GM10248 (cell line): Measurements from ENCODE around the gene BASP1.

Experiments used
- CTCF ChIA-PET: fragments of 300-600 bp; sonication (Branson Sonifier 250); formaldehyde crosslinking; extraction: SDS; loops from one replicate; lab custom pipeline; 2021; ENCODE audit warnings: antibody characterized with exemption; lab: Yijun Ruan, JAX
- POLR2A ChIA-PET: fragments of 350-650 bp; sonication (Branson Sonifier 250); formaldehyde crosslinking; extraction: SDS; loops from one replicate; lab custom pipeline; 2020; ENCODE audit warnings: antibody characterized with exemption; lab: Yijun Ruan, JAX
- DNase-seq: peaks from one replicate; pipeline ENCODE4 v3.0.0; 2012; ENCODE audit errors: extremely low spot score
- CTCF ChIP-seq: IDR thresholded peaks from 2 replicates; pipeline ENCODE4 v1.5.1; 2012; ENCODE audit warnings: mild to moderate bottlenecking, low read depth; ENCODE audit errors: extremely low read depth, missing control alignments, control extremely low read depth

BASP1 gene

GRCh38 chr5:17214893-17215292, 2.5 kb upstream of the BASP1 start:
- POLR2A ChIA-PET = no interaction called here
- no peak for TF ChIP-seq CTCF
- CTCF ChIA-PET = interaction anchor here (0.8 to 6.1 kb wide), 16 partner anchors 10 to 1097 kb away, joined by 3 to 128 read pairs (median 14); no protein-coding TSS in a partner anchor
- no peak for DNase-seq

- CTCF ChIA-PET = interaction anchor here (0.6 to 6.1 kb wide), 52 partner anchors 8 to 1100 kb away, joined by 3 to 128 read pairs (median 6); no protein-coding TSS in a partner anchor
- DNase-seq = no peak
- POLR2A ChIA-PET = interaction anchor here (1.6 kb wide), 1 partner anchor 9 kb away, joined by 4 read pairs; no protein-coding TSS in a partner anchor
- no peak for TF ChIP-seq CTCF
Measured at GRCh38 chr5:17215361-17215760, 2.1 kb upstream of the BASP1 start.

GRCh38 chr5:17216176-17216973, 1.1 kb upstream of the BASP1 start:
- POLR2A ChIA-PET = interaction anchor here (0.6 to 1.6 kb wide), 4 partner anchors 8 to 232 kb away, joined by 3 to 4 read pairs (median 4); no protein-coding TSS in a partner anchor
- DNase-seq = peak; percentile 73
- CTCF ChIA-PET = interaction anchor here (0.6 to 6.1 kb wide), 67 partner anchors 8 to 1129 kb away, joined by 3 to 128 read pairs (median 5); no protein-coding TSS in a partner anchor
- peak; percentile 80 for TF ChIP-seq CTCF

GRCh38 chr5:17216974-17217492, 398 bp upstream of the BASP1 start:
- ChIA-PET POLR2A (interaction anchor here (0.6 to 1.6 kb wide), 6 partner anchors 8 to 748 kb away, joined by 3 to 4 read pairs (median 4); no protein-coding TSS in a partner anchor), CTCF (interaction anchor here (0.8 to 6.1 kb wide), 47 partner anchors 7 to 1128 kb away, joined by 3 to 128 read pairs (median 6); no protein-coding TSS in a partner anchor)
- DNase-seq = no peak
- no peak for TF ChIP-seq CTCF

- DNase-seq = peak; percentile 36
- ChIA-PET POLR2A (no interaction called here), CTCF (no interaction called here)
- TF ChIP-seq CTCF = no peak
Measured at GRCh38 chr5:17218353-17219005, 1.0 kb downstream of the BASP1 start.

- peak; percentile 41 for DNase-seq
- CTCF ChIA-PET = no interaction called here
- TF ChIP-seq CTCF = no peak
- POLR2A ChIA-PET = no interaction called here
Measured at GRCh38 chr5:17219006-17219422, 1.6 kb downstream of the BASP1 start.
